Muscle layer of duodenum (tissue), 2 donors: ENCODE results near the gene JAKMIP1.

ENCODE experiments used
- H3K27ac ChIP-seq: one replicate; pipeline ENCODE4 v1.7.0; 2013; ENCODE audit warnings: mild to moderate bottlenecking, low read length
- H3K27me3 ChIP-seq: one replicate; pipeline ENCODE4 v1.7.0; 2013; ENCODE audit warnings: low read depth, mild to moderate bottlenecking, control low read depth, low read length
- H3K36me3 ChIP-seq, 2 donors: one replicate each; pipeline ENCODE4 v1.7.0; 2013; ENCODE audit warnings: low read length in 2 of 2, control low read depth in 1 of 2, mild to moderate bottlenecking in 1 of 2; ENCODE audit not compliant: insufficient read depth in 2 of 2, control insufficient read depth in 1 of 2
- H3K4me1 ChIP-seq, 2 donors: one replicate each; pipeline ENCODE4 v1.7.0; 2013; ENCODE audit warnings: low read length in 2 of 2, mild to moderate bottlenecking in 2 of 2, control low read depth in 1 of 2, moderate library complexity in 1 of 2; ENCODE audit not compliant: insufficient read depth in 2 of 2, control insufficient read depth in 1 of 2
- H3K4me3 ChIP-seq, 2 donors: one replicate each; pipeline ENCODE4 v1.7.0; 2013; ENCODE audit warnings: low read length in 2 of 2, low read depth in 1 of 2, mild to moderate bottlenecking in 1 of 2
- H3K9me3 ChIP-seq, 2 donors: one replicate each; pipeline ENCODE4 v1.7.0; 2013; ENCODE audit warnings: low read length in 2 of 2, control low read depth in 1 of 2, mild to moderate bottlenecking in 1 of 2; ENCODE audit not compliant: control insufficient read depth in 1 of 2
- donor health status: healthy.

Gene JAKMIP1

DNA sequence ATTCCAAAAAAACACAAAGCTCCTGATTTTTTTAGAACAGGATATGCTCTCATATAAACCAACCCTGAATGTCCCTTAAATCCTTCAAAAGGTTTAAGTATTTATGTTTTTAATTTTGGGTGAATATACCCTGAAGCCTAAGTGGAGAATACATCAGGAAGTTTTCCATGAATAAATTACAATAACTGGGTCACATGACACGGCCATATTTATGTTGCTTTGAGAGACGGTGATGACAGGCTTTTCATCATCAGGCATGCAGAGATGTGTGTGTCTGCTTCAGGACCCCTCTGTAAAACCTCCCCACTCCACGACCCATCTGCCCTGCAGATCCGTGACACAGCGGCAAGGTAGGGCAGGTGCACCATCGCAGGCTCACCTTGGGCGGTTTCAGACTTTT, 121.8 kb downstream of the JAKMIP1 start:
- Histone ChIP-seq H3K27ac (no peak overlapping the region), H3K4me3 (no peak overlapping the region)

DNA sequence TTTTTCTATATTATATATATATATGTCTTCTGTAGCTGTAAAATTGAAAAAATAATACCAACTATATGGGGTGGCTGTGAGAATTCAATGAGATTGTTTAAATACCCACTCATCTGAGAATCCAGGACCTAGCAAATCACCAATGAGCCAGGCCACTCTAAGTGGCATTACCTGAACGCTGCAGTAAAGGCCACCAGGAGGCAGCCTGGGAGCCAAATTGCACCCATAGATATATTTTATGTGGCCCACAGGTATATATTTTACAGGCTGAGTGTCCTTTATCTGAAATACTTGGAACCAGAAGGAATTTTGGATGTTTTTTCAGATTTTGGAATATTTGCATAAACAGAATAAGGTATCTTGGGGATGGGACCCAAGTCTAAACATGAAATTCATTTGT, 124.0 kb downstream of the JAKMIP1 start:
- Histone ChIP-seq H3K27me3 (no peaks in the 10 kb centered on the region), H3K9me3 (no peaks in the 10 kb centered on the region), H3K36me3 (no peaks in the 10 kb centered on the region), H3K4me3 (no peak overlapping the region), H3K27ac (no peak overlapping the region), H3K4me1 (no peaks in the 10 kb centered on the region)

More for the DNA sequence above, 121.8 kb downstream of the JAKMIP1 start:
- no peaks in the 10 kb centered on the region for H3K9me3 ChIP-seq
- no peaks in the 10 kb centered on the region for H3K4me1 ChIP-seq
- no peaks in the 10 kb centered on the region for H3K27me3 ChIP-seq
- H3K36me3 ChIP-seq: no peaks in the 10 kb centered on the region

DNA sequence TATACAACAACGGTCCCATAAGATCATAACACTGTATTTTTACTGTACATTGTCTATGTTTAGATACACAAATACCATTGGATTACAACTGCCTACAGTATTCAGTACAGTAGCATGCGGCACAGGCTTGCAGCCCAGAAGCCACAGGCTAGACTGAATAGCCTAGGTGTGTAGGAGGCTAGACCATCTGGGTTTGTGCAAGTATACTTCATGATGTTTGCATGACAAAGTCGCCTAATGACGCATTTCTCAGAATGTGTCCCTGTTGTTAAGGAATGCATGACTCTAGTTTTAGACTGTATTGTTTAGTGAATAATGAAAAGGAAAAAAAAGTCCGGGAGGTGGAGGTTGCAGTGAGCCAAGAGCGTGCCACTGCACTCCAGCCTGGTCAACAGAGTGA, 125.6 kb downstream of the JAKMIP1 start:
- no peaks in the 10 kb centered on the region for H3K4me1 ChIP-seq
- no peaks in the 10 kb centered on the region for H3K36me3 ChIP-seq
- H3K4me3 ChIP-seq: no peak overlapping the region
- no peaks in the 10 kb centered on the region for H3K27me3 ChIP-seq
- H3K27ac ChIP-seq: no peak overlapping the region
- H3K9me3 ChIP-seq: no peaks in the 10 kb centered on the region

DNA sequence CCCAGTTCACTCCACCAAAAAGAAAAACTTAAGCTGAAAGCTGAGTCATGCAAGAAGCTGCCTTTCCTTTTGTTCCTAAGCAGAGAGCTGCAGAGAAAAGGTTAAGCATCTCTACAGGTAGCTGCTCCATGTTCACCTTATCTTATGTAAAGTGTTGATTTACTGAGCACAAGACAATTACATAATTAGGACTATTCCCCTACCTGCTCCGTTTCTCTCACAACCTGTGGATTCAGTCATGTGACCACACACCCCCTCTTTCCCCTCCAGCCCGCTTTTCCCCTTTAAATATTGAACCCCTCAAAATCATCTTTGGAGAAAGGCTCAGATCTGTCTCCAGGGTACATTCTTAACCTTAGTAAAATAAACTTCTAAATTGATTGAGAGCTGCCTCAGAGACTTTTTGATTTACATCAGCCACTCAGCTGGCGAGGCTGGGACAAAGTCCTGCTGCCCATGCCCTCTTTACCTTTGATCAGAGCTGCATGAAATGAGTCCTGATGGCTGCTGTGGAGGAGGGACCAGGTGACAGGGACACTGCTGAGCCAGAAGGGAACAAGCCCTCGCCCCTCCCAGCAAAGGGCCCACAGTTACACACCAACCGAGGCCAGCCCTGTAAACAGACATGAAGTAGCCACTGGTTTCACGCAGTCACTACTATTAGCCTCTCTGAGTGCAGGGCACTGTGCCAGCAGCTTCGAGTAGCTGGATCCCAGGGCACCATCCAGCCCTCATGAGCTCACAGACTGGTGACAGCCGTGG, 128.2 kb downstream of the JAKMIP1 start:
- no peaks in the 10 kb centered on the region for H3K9me3 ChIP-seq

DNA sequence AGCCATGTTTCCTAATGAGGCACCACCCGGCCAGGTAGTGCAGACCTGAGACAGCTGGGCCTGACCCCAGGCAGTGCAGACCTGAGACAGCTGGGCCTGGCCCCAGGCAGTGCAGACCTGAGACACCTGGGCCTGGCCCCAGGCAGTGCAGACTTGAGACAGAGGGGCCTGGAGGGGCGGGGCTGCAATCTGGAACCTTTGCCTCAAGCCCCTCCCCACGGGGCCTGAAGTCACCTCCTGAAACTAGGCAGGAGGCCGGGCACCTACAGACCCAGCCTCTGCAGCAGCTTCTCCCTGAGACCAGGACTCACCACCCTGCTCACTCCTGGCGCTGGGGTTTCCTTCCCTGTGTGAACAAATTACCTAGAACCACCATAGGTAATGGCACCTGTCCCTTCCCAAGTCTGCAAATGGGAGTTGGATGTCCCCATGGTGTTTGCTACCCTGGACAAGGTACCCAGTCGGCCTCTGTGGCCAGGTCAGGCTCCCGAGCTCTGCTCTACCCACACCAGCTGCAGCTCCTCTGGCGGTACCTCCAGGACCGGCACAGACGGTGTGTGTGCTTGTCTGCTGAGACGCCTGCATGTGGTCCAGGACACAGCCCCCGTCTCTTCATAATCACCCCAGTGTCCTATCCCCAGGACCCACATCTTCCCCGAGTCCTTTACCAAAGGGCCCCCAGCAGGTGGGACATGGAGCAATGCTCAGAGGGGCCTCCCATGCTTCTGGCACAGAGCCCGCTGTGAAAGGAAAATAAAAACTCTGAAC, 129.0 kb downstream of the JAKMIP1 start:
- Histone ChIP-seq H3K4me3 (no peak overlapping the region), H3K36me3 (no peaks in the 10 kb centered on the region), H3K9me3 (no peaks in the 10 kb centered on the region), H3K27me3 (no peaks in the 10 kb centered on the region), H3K27ac (no peak overlapping the region), H3K4me1 (no peaks in the 10 kb centered on the region)

More for the DNA sequence above, 128.2 kb downstream of the JAKMIP1 start:
- no peak overlapping the region for H3K4me3 ChIP-seq
- H3K27ac ChIP-seq: no peak overlapping the region
- no peaks in the 10 kb centered on the region for H3K4me1 ChIP-seq
- H3K27me3 ChIP-seq: no peaks in the 10 kb centered on the region
- H3K36me3 ChIP-seq: no peaks in the 10 kb centered on the region

- Histone ChIP-seq H3K27ac (no peak overlapping the region), H3K9me3 (no peaks in the 10 kb centered on the region), H3K4me1 (no peaks in the 10 kb centered on the region), H3K27me3 (no peaks in the 10 kb centered on the region), H3K4me3 (no peak overlapping the region), H3K36me3 (no peaks in the 10 kb centered on the region)
Measured at GRCh38 chr4:6069845-6070709, 130.3 kb downstream of the JAKMIP1 start.

DNA sequence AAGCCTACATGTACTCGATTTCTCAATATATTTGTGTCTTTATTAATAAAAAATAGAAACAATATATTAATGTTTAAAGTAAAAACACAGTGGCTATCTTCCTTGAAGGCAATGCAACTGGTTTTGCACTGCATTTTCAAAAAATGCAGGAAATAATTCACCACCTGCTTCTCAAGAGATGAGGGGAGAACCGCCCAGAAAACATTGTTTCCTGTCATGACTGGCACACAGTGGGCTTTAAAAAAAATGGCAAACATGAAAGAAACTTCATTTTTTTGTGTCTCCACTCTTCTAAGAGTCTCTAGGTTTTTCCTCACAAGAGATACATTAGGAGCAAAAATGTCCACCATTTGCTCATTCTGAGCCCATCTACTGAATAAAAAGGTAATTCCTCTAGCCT, 131.4 kb downstream of the JAKMIP1 start:
- Histone ChIP-seq H3K9me3 (no peaks in the 10 kb centered on the region), H3K4me3 (no peak overlapping the region), H3K4me1 (no peaks in the 10 kb centered on the region), H3K36me3 (no peaks in the 10 kb centered on the region), H3K27ac (no peak overlapping the region), H3K27me3 (no peaks in the 10 kb centered on the region)

GRCh38 chr4:6065934-6066590, 134.3 kb downstream of the JAKMIP1 start:
- Histone ChIP-seq H3K27me3 (no peaks in the 10 kb centered on the region), H3K4me3 (no peak overlapping the region), H3K36me3 (no peaks in the 10 kb centered on the region), H3K9me3 (no peaks in the 10 kb centered on the region), H3K4me1 (no peaks in the 10 kb centered on the region), H3K27ac (no peak overlapping the region)

- H3K9me3 ChIP-seq: peaks cover 0 to 4% of the 10 kb centered on the region in 2 donors
- H3K27ac ChIP-seq: no peak overlapping the region
- no peak overlapping the region for H3K4me3 ChIP-seq
- H3K36me3 ChIP-seq: no peaks in the 10 kb centered on the region
- H3K27me3 ChIP-seq: no peaks in the 10 kb centered on the region
- H3K4me1 ChIP-seq: no peaks in the 10 kb centered on the region
Measured at GRCh38 chr4:6065166-6065565, 135.2 kb downstream of the JAKMIP1 start.

GRCh38 chr4:6064383-6064782, 136.0 kb downstream of the JAKMIP1 start:
- H3K27ac ChIP-seq: no peak overlapping the region
- no peaks in the 10 kb centered on the region for H3K27me3 ChIP-seq
- no peak overlapping the region for H3K4me3 ChIP-seq
- no peaks in the 10 kb centered on the region for H3K4me1 ChIP-seq
- no peaks in the 10 kb centered on the region for H3K36me3 ChIP-seq
- peaks cover 0 to 11% of the 10 kb centered on the region in 2 donors for H3K9me3 ChIP-seq

- Histone ChIP-seq H3K36me3 (no peaks in the 10 kb centered on the region), H3K27me3 (no peaks in the 10 kb centered on the region), H3K4me1 (no peaks in the 10 kb centered on the region), H3K9me3 (peaks cover 4 to 18% of the 10 kb centered on the region in 2 donors), H3K27ac (no peak overlapping the region), H3K4me3 (no peak overlapping the region)
Measured at GRCh38 chr4:6063684-6064083, 136.7 kb downstream of the JAKMIP1 start.
